Left colon (tissue), 2 donors: ENCODE data around the gene PSMB5. TPM values are rescaled to one million over a fixed set of nuclear protein-coding genes. Genes with fewer than 3 reads are reported as not detected.

Experiments used
- ATAC-seq: fragments of 200-7000 bp; cut with Tn5 transposase; one replicate; pipeline ENCODE4 v1.9.1; 2020; ENCODE audit warnings: mild to moderate bottlenecking, moderate library complexity
- DNase-seq, 2 donors: peaks; one replicate each; pipeline ENCODE4 v3.0.0-alpha.2; 2020
- intact Hi-C, 2 donors: fragments of 100-400 bp; cut with DNase I in 1 of 2; cut with micrococcal nuclease in 1 of 2; formaldehyde crosslinking; loops; one replicate each; pipeline versions ENCODE4 v1.11.2 to v1.14.0; 2022; cut with DNase I, micrococcal nuclease
- total RNA-seq, 2 donors: library from RNA; stranded (reverse); fragmentation: NEBNext Ultra II Directional; extraction: Animal tissue kit (Norgen Biotek cat#: 25700); gene quantifications; one replicate each; pipeline ENCODE4 v1.2.1, GENCODE V29; 2021
- donor health status: DM: no; HTN: no; CAD: no.
- donor health status: DM: yes; HTN: yes; CAD: no.

PSMB5 gene
- total RNA-seq, 2 donors from 2014 or later: 77.9 to 80.6 TPM

- DNase-seq: no peak
- no peak for ATAC-seq
- intact Hi-C loops: no loop called here
Observed at GRCh38 chr14:23002592-23002991, 32.1 kb downstream of the PSMB5 start.

GRCh38 chr14:23000860-23001259, 33.8 kb downstream of the PSMB5 start:
- intact Hi-C loops: no loop called here
- DNase-seq (no peak), ATAC-seq (peak; percentile 81)

- DNase-seq (no peak), ATAC-seq (no peak)
- intact Hi-C loops: no loop called here
Observed at GRCh38 chr14:22998329-22999012, 36.2 kb downstream of the PSMB5 start.

GRCh38 chr14:22997676-22998323, 36.9 kb downstream of the PSMB5 start:
- intact Hi-C loops: no loop called here
- DNase-seq (no peak), ATAC-seq (peak; percentile 51)

- no peak for ATAC-seq
- intact Hi-C loops: no loop called here
- DNase-seq: no peak
Observed at GRCh38 chr14:22996768-22997654, 37.7 kb downstream of the PSMB5 start.

GRCh38 chr14:22995889-22996625, 38.6 kb downstream of the PSMB5 start:
- DNase-seq (no peak), ATAC-seq (no peak)
- intact Hi-C loops: no loop called here

- no peak for DNase-seq
- intact Hi-C loops: no loop called here
- peak; percentile 40 for ATAC-seq
Observed at GRCh38 chr14:22994762-22995275, 39.9 kb downstream of the PSMB5 start.

- ATAC-seq (no peak), DNase-seq (no peak)
- intact Hi-C loops: no loop called here
Observed at GRCh38 chr14:22993517-22993916, 41.2 kb downstream of the PSMB5 start.

- no peak for DNase-seq
- intact Hi-C loops: no loop called here
- ATAC-seq: no peak
Observed at GRCh38 chr14:22991852-22992251, 42.8 kb downstream of the PSMB5 start.

- no peak for DNase-seq
- no peak for ATAC-seq
- intact Hi-C loops: loop anchor here (2.0 to 5.0 kb wide), 2 partner anchors 70 kb away; partner anchors contain the start of gene CDH24 (in 2 of the 2)
Observed at GRCh38 chr14:22987291-22987690, 47.4 kb downstream of the PSMB5 start.

GRCh38 chr14:22986508-22987054, 48.1 kb downstream of the PSMB5 start:
- DNase-seq (peak; percentile 83 to 92), ATAC-seq (peak; percentile 60)
- intact Hi-C loops: loop anchor here (2.0 to 5.0 kb wide), 2 partner anchors 70 to 71 kb away; partner anchors contain the start of gene CDH24 (in 2 of the 2)

GRCh38 chr14:22985894-22986507, 48.7 kb downstream of the PSMB5 start:
- DNase-seq (no peak), ATAC-seq (no peak)
- intact Hi-C loops: loop anchor here (2.0 to 5.0 kb wide), 2 partner anchors 71 kb away; partner anchors contain the start of gene CDH24 (in 2 of the 2)

- DNase-seq (no peak), ATAC-seq (no peak)
- intact Hi-C loops: loop anchor here in 1 of 2 donors (5.0 kb wide), 1 partner anchor 72 kb away; the partner anchor contains the start of gene CDH24
Observed at GRCh38 chr14:22984959-22985658, 49.6 kb downstream of the PSMB5 start.

- intact Hi-C loops: no loop called here
- peak; percentile 75 for ATAC-seq
- DNase-seq: peak; percentile 88 to 90
Observed at GRCh38 chr14:22982477-22983245, 52.0 kb downstream of the PSMB5 start, which contains the start of gene AJUBA. Gene AJUBA (minus strand): TSS chr14:22982551. CDS start chr14:22982266, 285 bp downstream.

GRCh38 chr14:22981876-22982476, 52.7 kb downstream of the PSMB5 start:
- peak; percentile 9 for ATAC-seq
- intact Hi-C loops: no loop called here
- no peak for DNase-seq
